ENCODE data around the gene NSMCE1.
A peak's percentile ranks its signal among the peaks of the same experiment; 100 is the strongest.

Gene NSMCE1

GRCh38 chr16:27311448-27311830 is 42.9 kb upstream of the NSMCE1 start:
- no peaks in the 10 kb centered on the region for H3K27me3 ChIP-seq
- intact Hi-C loops (cut with DNase I; ENCODE audit: low total_unique reads) = loop anchor here (5.0 kb wide), 1 partner anchor 1551 kb away; the partner anchor contains the start of gene SH2B1
- H3K9me3 ChIP-seq = no peaks in the 10 kb centered on the region
- no peaks in the 10 kb centered on the region for H3K36me3 ChIP-seq
- TF ChIP-seq CTCF (IDR thresholded peaks at IDR 0.05) = no peak
- no peak overlapping the region for H3K4me3 ChIP-seq
- peaks cover 0 to 26% (median 19%) of the 10 kb centered on the region in 4 donors for H3K4me1 ChIP-seq
- no peak overlapping the region for H3K27ac ChIP-seq
- DNase-seq = peak; percentile 10 to 49

DNA sequence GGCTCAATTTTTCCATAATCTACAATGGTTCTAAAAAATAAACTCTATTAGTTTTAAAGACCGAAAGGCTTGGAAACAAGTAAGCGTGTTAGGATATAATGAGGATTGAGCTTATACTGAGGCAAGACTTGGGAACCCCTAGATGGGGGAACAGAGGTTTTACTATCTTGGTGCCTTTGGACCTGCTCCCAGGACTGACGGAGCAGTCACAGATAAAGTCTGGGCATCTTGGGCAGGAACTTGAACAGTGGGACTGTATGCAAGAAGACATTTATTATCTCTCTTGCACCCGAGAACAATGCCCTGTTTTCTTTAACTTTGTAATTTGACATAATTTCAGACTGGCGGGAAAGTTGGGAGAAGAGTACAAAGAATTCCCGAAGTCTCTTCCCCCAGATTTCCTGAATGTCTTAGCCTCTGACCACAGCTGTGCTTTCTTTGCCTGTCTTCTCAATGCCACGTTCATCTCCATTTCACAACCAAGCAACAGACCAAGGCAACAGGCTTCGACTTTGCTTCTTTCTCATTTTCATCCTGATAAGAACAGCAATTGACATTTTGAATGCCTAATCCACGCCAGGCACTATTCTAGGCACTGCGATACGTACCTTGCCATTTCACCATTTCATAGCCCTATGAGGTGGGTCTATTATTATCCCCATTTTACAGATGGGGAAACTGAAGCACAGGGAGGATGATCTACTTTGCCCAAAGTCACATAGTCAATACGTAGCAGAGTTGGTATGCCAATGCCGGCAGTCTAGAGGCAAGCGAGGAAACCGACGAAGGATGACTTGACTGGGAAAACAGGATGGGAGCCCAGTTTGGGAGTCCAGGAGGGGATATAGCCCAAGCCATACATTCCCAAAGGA is 42.2 kb upstream of the NSMCE1 start:
- intact Hi-C loops (cut with DNase I; ENCODE audit: low total_unique reads) = loop anchor here (5.0 kb wide), 1 partner anchor 1551 kb away; the partner anchor contains the start of gene SH2B1
- Histone ChIP-seq H3K27ac (no peak overlapping the region), H3K4me3 (no peak overlapping the region), H3K4me1 (peaks cover 0 to 19% (median 13%) of the 10 kb centered on the region in 4 donors), H3K36me3 (no peaks in the 10 kb centered on the region), H3K27me3 (no peaks in the 10 kb centered on the region), H3K9me3 (no peaks in the 10 kb centered on the region)
- DNase-seq = peak; percentile 5 to 44
- no peak for TF ChIP-seq CTCF (IDR thresholded peaks at IDR 0.05)

DNA sequence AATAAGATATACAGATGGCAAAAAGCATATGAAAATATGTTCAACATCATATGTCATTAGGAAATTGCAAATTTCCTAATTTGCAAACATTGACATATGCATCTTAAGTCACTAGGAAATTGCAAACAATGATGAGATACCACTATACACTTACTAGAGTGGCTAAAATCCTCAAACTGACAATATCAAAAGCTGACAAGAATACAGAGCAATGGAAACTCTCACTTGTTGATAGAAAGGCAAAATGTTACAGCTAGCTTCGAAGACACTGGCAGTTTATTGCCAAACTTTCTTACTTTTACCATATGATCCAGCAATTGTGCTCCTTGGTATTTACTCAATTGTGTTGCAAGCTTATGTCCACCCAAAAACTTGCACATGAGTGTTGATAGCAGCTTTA is 40.2 kb upstream of the NSMCE1 start:
- H3K4me3 ChIP-seq = no peak overlapping the region
- no peaks in the 10 kb centered on the region for H3K36me3 ChIP-seq
- no peaks in the 10 kb centered on the region for H3K9me3 ChIP-seq
- no peaks in the 10 kb centered on the region for H3K27me3 ChIP-seq
- DNase-seq = no peak
- peaks cover 0 to 5% (median 3%) of the 10 kb centered on the region in 4 donors for H3K4me1 ChIP-seq
- intact Hi-C loops (cut with DNase I; ENCODE audit: low total_unique reads) = no loop called here
- TF ChIP-seq CTCF (IDR thresholded peaks at IDR 0.05) = no peak
- no peak overlapping the region for H3K27ac ChIP-seq

GRCh38 chr16:27305839-27306442 is 37.4 kb upstream of the NSMCE1 start:
- peak in 1 of 2 donors; percentile 3 for DNase-seq
- Histone ChIP-seq H3K27me3 (no peaks in the 10 kb centered on the region), H3K27ac (no peak overlapping the region), H3K36me3 (no peaks in the 10 kb centered on the region), H3K4me1 (no peaks in the 10 kb centered on the region), H3K9me3 (no peaks in the 10 kb centered on the region), H3K4me3 (no peak overlapping the region)
- TF ChIP-seq CTCF (IDR thresholded peaks at IDR 0.05) = no peak
- intact Hi-C loops (cut with DNase I; ENCODE audit: low total_unique reads) = no loop called here

DNA sequence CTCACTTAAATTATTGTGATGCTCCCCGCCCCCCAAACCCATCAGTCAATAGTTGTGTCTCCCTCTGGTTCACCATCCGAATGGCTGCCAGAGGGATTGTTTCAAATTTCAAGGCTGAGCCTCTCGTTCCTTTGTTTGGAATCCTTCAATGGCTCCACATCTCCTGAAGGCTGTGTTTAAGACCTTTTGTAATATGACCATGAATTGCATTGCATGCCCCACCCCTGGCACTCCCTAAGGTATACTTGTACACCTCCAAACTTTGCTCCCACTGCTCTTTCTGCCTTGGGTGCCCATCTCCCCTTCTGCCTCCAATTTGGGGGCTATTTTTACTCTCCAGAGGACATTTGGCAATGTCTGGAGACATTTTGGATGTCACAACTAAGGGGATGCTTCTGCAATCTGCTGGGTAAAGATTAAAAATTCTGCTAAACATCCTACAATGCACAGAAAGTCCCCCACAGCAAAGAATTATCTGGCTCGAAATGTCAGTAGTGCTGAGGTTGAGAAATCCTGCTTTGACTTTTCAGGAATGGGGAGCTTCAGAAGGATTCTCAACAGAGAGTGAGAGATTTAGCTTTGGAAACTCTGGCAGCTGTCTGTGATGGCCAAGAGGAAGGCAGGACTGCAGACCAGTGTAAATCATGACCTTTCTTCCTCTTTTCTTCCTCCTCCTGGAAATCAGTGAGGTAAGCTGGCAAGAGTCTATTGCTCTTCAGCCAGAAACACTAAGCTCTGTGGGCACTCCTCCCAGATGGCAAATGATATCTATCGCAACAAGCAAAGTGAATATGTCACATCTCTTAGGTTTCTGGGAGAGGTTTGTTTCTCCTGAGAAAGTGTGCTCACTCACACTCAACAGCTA is 36.5 kb upstream of the NSMCE1 start:
- no peaks in the 10 kb centered on the region for H3K27me3 ChIP-seq
- peak in 1 of 2 donors; percentile 35 for DNase-seq
- H3K4me3 ChIP-seq = no peak overlapping the region
- no peak for TF ChIP-seq CTCF (IDR thresholded peaks at IDR 0.05)
- H3K27ac ChIP-seq = no peak overlapping the region
- H3K4me1 ChIP-seq = no peaks in the 10 kb centered on the region
- H3K36me3 ChIP-seq = no peaks in the 10 kb centered on the region
- intact Hi-C loops (cut with DNase I; ENCODE audit: low total_unique reads) = no loop called here
- no peaks in the 10 kb centered on the region for H3K9me3 ChIP-seq

Data from tibial artery (tissue), 4 donors.